ENCODE results near the gene PRDM16.

DNA sequence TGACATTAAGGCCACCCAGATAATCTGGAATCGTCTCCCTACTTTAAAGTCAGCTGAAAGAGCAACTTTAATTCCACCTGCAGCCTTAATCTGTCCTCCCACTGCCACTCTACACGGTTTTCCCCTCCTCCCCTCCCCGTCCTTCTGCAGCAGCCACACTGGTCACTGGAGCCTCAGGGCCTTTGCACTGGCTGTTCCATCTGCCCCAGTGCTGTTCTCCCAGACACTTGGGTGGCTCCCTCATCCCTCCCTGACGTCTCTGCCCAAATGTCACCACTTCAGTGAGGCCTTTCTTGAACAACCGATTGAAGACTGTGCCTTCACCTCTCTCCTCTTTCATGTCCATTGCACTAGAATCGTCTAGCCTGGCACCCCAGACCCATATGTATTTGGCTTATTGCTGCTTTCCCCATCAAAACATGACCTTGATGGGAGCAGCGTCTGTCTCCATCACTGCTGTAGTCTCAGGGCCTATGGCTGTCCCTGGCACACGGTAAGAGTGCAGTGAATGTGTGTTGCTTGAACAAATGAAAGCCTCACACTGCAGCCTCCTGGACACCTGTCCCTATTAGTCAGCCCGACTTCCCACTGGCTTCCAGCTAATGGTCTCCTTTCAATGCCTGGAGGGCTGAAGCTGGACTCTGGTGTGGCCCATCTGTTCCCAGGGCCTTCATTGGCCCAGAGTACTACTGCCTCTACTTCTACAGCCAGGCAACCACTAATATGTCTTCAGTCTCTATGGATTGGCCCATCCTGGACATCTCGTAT is 10.6 kb upstream of the PRDM16 start:
- TF ChIP-seq, protein P1, sequence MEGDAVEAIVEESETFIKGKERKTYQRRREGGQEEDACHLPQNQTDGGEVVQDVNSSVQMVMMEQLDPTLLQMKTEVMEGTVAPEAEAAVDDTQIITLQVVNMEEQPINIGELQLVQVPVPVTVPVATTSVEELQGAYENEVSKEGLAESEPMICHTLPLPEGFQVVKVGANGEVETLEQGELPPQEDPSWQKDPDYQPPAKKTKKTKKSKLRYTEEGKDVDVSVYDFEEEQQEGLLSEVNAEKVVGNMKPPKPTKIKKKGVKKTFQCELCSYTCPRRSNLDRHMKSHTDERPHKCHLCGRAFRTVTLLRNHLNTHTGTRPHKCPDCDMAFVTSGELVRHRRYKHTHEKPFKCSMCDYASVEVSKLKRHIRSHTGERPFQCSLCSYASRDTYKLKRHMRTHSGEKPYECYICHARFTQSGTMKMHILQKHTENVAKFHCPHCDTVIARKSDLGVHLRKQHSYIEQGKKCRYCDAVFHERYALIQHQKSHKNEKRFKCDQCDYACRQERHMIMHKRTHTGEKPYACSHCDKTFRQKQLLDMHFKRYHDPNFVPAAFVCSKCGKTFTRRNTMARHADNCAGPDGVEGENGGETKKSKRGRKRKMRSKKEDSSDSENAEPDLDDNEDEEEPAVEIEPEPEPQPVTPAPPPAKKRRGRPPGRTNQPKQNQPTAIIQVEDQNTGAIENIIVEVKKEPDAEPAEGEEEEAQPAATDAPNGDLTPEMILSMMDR (IDR thresholded peaks at IDR 0.05) = no peak
- TF ChIP-seq POLR2A (IDR thresholded peaks at IDR 0.05) = no peak

All from uterus (tissue), 2 donors.